OCI-LY7 (cell line): ENCODE data around the gene UNC5A. TPM values are rescaled to one million over a fixed set of nuclear protein-coding genes. Genes with fewer than 3 reads are reported as not detected.

Experiments
- BruUV-seq: library from RNA; stranded (reverse); fragments of 400-500 nt; replicated peaks from 2 replicates; lab custom pipeline; 2021; lab: Mats Ljungman, UMichigan
- CTCF ChIA-PET: fragments of 300-600 bp; sonication (Branson Sonifier 250); formaldehyde crosslinking; loops from one replicate; lab custom pipeline; 2022; ENCODE audit warnings: antibody characterized with exemption; ENCODE audit not compliant: unreplicated experiment; lab: Charles Lee
- POLR2A ChIA-PET: fragments of 300-600 bp; sonication (Branson Sonifier 250); formaldehyde crosslinking; loops from one replicate; lab custom pipeline; 2022; ENCODE audit warnings: antibody characterized with exemption; lab: Charles Lee
- DNase-seq: peaks from one replicate; pipeline ENCODE4 v3.0.0-alpha.2; 2015; ENCODE audit warnings: low spot score
- H2AFZ ChIP-seq: fragments of 200-600 bp; sonication (generic), shearing (Covaris generic); 2 replicates; pipeline ENCODE4 v1.6.1; 2014; ENCODE audit warnings: mild to moderate bottlenecking, antibody characterized with exemption, low read length, moderate library complexity
- H3K27ac ChIP-seq: fragments of 200-600 bp; sonication (generic); 2 replicates; pipeline ENCODE4 v1.5.1; 2014; ENCODE audit warnings: mixed run types, low read depth, mild to moderate bottlenecking, moderate library complexity, low read length, inconsistent platforms; ENCODE audit not compliant: poor library complexity, severe bottlenecking
- H3K36me3 ChIP-seq: fragments of 200-600 bp; sonication (generic); 2 replicates; pipeline ENCODE4 v1.6.1; 2014; ENCODE audit warnings: mild to moderate bottlenecking, antibody characterized with exemption, low read length, moderate library complexity, mixed read lengths; ENCODE audit not compliant: insufficient read depth
- H3K4me1 ChIP-seq: fragments of 200-600 bp; sonication (generic); 2 replicates; pipeline ENCODE4 v1.5.1; 2014; ENCODE audit warnings: mild to moderate bottlenecking, low read length; ENCODE audit not compliant: insufficient read depth, poor library complexity, severe bottlenecking
- H3K4me2 ChIP-seq: fragments of 200-600 bp; sonication (generic); 2 replicates; pipeline ENCODE4 v1.6.1; 2014; ENCODE audit warnings: mild to moderate bottlenecking, low read length
- H3K4me3 ChIP-seq: fragments of 200-600 bp; sonication (generic); 2 replicates; pipeline ENCODE4 v1.5.1; 2014; ENCODE audit warnings: mild to moderate bottlenecking, low read depth, low read length; ENCODE audit not compliant: poor library complexity, severe bottlenecking
- H3K79me2 ChIP-seq: fragments of 200-600 bp; sonication (generic); 2 replicates; pipeline ENCODE4 v1.6.1; 2016; ENCODE audit warnings: low read depth, mild to moderate bottlenecking, low read length, moderate library complexity, mixed read lengths; ENCODE audit not compliant: insufficient read depth
- H3K9me2 ChIP-seq: fragments of 200-600 bp; sonication (generic); 2 replicates; pipeline ENCODE4 v1.6.1; 2016; ENCODE audit warnings: mild to moderate bottlenecking, low read length, mixed read lengths; ENCODE audit not compliant: insufficient read depth
- H3K9me3 ChIP-seq: fragments of 200-600 bp; sonication (generic); 2 replicates; pipeline ENCODE4 v1.6.1; 2014; ENCODE audit warnings: mild to moderate bottlenecking, mixed run types, low read length, mixed read lengths
- H4K20me1 ChIP-seq: fragments of 200-600 bp; sonication (generic); 2 replicates; pipeline ENCODE4 v1.6.1; 2014; ENCODE audit warnings: mild to moderate bottlenecking, antibody characterized with exemption, low read length, moderate library complexity, mixed read lengths; ENCODE audit not compliant: insufficient read depth
- EZH2phosphoT487 ChIP-seq: fragments of 200-600 bp; sonication (generic); IDR thresholded peaks from 2 replicates; pipeline ENCODE4 v1.6.1; 2018; ENCODE audit warnings: low read depth, borderline replicate concordance, mild to moderate bottlenecking, mixed run types, antibody characterized with exemption, low read length, moderate library complexity, mixed read lengths
- intact Hi-C: fragments of 100-400 bp; cut with micrococcal nuclease; formaldehyde crosslinking; loops from one replicate; pipeline ENCODE4 v1.10.0; 2022; ENCODE audit not compliant: unreplicated experiment
- total RNA-seq, 2 experiments: library from RNA; depleted of rRNA in 1 of 2; stranded (reverse); fragments of >200 nt in 1 of 2; shearing (Covaris generic) in 1 of 2; gene quantifications; 2 replicates each; pipeline ENCODE4 v1.2.3, GENCODE V29; 2014 to 2022
- TF ChIP-seq, protein P1 (sequence below): fragments of 200-600 bp; sonication (generic); conservative IDR thresholded peaks from 2 replicates; pipeline ENCODE4 v1.5.1; 2014; ENCODE audit warnings: mild to moderate bottlenecking, antibody characterized with exemption, low read length, moderate library complexity, mixed read lengths

UNC5A gene
- total RNA-seq, 2 experiments from 2014 or later = not detected

DNA sequence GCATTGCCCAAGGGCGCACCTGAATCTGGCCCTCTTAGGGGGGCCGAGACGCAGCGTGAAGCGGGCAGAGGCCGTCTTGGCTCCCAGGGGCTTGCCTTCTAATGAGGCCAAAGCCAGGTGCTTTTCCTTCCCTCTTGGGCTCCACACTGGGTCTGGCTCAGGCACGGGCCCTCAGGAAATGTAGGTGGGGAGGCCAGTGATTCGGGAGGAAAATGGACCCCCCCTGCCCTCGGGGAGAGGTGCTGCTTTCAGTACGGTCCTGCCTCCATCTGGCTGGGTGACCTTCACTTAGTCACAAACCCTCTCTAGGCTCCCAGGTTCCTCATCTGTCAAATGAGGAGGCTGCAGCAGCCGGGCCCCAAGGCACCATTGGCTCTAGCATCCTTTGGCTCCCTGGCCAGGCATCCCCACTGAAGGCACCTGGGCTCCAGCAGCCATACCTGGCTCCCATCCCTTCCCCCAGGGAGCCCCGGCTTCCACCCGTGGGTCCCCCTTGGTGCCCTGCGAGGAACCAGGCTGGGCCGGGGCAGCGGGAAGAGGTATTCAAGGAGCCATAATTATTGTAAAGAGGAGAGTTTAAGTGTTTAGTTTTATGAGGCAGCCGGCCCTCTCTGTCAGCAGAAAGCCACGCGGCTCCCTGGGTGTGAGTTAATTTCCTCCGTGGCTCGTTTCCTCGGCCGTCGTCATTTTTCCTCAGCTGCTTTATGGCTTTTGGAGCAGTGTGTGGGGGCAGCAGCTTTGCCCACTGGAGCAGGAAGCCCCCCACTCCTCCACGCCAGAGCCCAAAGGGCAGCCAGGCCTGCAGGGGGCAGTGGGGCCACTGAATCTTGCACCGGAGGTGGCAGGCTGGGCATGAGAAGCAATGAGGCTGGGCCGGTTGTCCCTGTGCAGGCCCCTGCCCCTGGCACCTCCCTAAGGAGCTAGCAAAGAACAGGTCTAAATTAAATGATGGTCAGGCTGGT is 24.9 kb upstream of the UNC5A start:
- intact Hi-C loops = no loop called here
- no peak for DNase-seq
- Histone ChIP-seq H3K36me3 (no peaks in the 10 kb centered on the region), H4K20me1 (no peaks in the 10 kb centered on the region), H3K79me2 (no peaks in the 10 kb centered on the region), H3K9me2 (no peaks in the 10 kb centered on the region), H3K4me3 (no peak overlapping the region), H2AFZ (no peak overlapping the region), H3K4me1 (no peaks in the 10 kb centered on the region), H3K4me2 (no peak overlapping the region), H3K9me3 (no peaks in the 10 kb centered on the region), H3K27ac (no peak overlapping the region)
- no TSS peak for BruUV-seq
- no peak for TF ChIP-seq EZH2phosphoT487
- TF ChIP-seq, protein P1, sequence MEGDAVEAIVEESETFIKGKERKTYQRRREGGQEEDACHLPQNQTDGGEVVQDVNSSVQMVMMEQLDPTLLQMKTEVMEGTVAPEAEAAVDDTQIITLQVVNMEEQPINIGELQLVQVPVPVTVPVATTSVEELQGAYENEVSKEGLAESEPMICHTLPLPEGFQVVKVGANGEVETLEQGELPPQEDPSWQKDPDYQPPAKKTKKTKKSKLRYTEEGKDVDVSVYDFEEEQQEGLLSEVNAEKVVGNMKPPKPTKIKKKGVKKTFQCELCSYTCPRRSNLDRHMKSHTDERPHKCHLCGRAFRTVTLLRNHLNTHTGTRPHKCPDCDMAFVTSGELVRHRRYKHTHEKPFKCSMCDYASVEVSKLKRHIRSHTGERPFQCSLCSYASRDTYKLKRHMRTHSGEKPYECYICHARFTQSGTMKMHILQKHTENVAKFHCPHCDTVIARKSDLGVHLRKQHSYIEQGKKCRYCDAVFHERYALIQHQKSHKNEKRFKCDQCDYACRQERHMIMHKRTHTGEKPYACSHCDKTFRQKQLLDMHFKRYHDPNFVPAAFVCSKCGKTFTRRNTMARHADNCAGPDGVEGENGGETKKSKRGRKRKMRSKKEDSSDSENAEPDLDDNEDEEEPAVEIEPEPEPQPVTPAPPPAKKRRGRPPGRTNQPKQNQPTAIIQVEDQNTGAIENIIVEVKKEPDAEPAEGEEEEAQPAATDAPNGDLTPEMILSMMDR = no peak
- POLR2A ChIA-PET = interaction anchor here (0.6 kb wide), 2 partner anchors 122 to 153 kb away, joined by 3 read pairs; no protein-coding TSS in a partner anchor
- CTCF ChIA-PET = no interaction called here

GRCh38 chr5:176787676-176788075 is 22.7 kb upstream of the UNC5A start:
- Histone ChIP-seq H3K36me3 (no peaks in the 10 kb centered on the region), H2AFZ (no peak overlapping the region), H3K4me1 (no peaks in the 10 kb centered on the region), H3K9me3 (no peaks in the 10 kb centered on the region), H3K4me2 (no peak overlapping the region), H3K27ac (no peak overlapping the region), H4K20me1 (no peaks in the 10 kb centered on the region), H3K4me3 (no peak overlapping the region), H3K79me2 (no peaks in the 10 kb centered on the region), H3K9me2 (no peaks in the 10 kb centered on the region)
- ChIA-PET POLR2A (interaction anchor here (0.5 to 1.0 kb wide), 2 partner anchors 17 to 53 kb away, joined by 3 to 6 read pairs; no protein-coding TSS in a partner anchor), CTCF (no interaction called here)
- intact Hi-C loops = no loop called here
- DNase-seq = no peak
- no TSS peak for BruUV-seq
- TF ChIP-seq EZH2phosphoT487 = no peak
- TF ChIP-seq, protein P1 = no peak

DNA sequence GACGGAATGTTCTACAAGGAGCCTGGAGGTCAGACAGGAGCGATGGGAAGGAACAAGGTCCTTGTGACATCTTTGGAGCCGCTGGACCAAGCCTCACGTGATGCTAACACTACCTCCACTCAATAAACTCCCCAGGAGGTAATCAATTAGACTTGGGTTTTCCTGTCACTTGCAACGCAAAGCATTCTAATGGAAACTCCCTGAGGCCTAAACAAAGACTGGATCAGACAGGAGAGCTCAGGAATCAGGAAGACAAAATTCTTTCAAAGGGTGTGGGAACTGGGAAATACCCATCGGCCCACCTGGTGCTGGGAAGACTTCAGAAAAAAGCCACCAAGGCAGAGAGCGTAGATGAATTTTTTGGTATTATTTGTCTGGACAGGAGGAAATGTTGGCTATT is 22.3 kb upstream of the UNC5A start:
- TF ChIP-seq EZH2phosphoT487 = no peak
- TF ChIP-seq, protein P1 = no peak
- no peak overlapping the region for H3K4me2 ChIP-seq
- no peaks in the 10 kb centered on the region for H3K4me1 ChIP-seq
- no peak overlapping the region for H2AFZ ChIP-seq
- H3K4me3 ChIP-seq = no peak overlapping the region
- no peaks in the 10 kb centered on the region for H3K36me3 ChIP-seq
- intact Hi-C loops = no loop called here
- ChIA-PET POLR2A (no interaction called here), CTCF (no interaction called here)
- H3K27ac ChIP-seq = no peak overlapping the region
- H3K9me3 ChIP-seq = no peaks in the 10 kb centered on the region
- BruUV-seq = no TSS peak
- H4K20me1 ChIP-seq = no peaks in the 10 kb centered on the region
- no peak for DNase-seq
- no peaks in the 10 kb centered on the region for H3K9me2 ChIP-seq
- no peaks in the 10 kb centered on the region for H3K79me2 ChIP-seq
